Activated CD8-positive, alpha-beta memory T cell treated with anti-CD3 and anti-CD28 coated beads, Interleukin-2, amount 50 U/mL, for 48 hours (primary cell): ENCODE results near the gene PDXP.
"Not testable (repeated sequence)": the region's sequence is repeated elsewhere in the genome, so short reads cannot be mapped to it uniquely, and the experiment has no call there.

Experiments used
- DNase-seq: peaks from one replicate; pipeline ENCODE4 v3.0.0-alpha.2; 2020

PDXP gene

GRCh38 chr22:37650463-37651136 is 7.9 kb upstream of the PDXP start:
- no peak for DNase-seq

- no peak for DNase-seq
Observed at GRCh38 chr22:37654563-37655251, 3.8 kb upstream of the PDXP start.

DNA sequence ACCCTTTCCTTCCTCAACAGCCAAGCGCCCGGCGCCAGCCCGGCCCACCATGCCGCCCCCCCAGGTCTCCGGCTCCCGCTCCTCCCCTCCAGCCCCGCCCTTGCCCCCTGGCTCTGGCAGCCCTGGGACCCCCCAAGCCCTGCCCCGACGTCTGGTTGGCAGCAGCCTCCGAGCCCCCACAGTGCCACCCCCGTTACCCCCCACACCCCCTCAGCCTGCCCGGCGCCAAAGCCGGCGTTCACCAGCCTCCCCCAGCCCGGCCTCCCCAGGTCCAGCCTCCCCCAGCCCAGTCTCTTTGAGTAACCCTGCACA is 3.3 kb upstream of the PDXP start:
- no peak for DNase-seq

DNA sequence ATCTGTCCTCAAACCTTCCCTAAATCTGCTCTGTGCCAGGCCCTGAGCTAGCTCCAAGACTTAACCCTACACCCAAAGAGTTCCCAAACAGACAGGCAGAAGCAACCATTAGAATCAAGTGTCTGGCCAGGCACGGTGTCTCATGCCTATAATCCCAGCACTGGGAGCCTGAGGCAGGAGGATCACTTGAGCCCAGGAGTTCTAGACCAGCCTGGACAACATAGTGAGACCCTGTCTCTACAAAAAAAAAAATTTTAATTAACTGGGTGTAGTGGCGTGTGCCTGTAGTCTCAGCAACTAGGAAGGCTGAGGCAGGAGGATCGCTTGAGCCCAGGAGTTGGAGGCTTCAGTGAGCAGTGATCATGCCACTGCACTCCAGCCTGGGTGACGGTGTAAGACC is 1.9 kb upstream of the PDXP start:
- DNase-seq = not testable (repeated sequence)

DNA sequence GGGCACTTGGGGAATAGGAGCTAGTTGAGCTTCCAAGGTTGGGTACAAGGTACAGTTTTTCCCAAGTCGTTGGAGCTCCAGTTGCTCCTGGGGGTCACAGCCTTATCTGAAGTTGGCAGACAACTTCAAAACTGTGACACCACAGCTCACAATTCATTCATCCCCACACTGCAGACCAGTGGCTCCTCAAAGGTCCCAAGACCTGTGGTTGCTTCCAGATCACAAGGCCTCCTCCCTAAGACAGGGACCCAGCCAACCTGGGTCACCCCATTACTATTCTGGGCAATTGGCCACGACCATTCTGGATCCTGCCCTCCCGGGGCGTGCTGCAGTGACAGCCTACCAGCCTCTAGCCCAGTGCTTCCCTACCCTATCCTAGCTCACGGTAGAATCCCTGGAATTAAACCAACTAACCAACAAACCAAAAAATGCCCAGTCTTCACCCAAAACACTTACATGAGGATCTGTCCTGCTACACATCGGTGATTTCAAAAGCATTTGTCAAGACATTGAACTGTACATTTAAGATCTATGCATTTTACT is 862 bp upstream of the PDXP start:
- no peak for DNase-seq

DNA sequence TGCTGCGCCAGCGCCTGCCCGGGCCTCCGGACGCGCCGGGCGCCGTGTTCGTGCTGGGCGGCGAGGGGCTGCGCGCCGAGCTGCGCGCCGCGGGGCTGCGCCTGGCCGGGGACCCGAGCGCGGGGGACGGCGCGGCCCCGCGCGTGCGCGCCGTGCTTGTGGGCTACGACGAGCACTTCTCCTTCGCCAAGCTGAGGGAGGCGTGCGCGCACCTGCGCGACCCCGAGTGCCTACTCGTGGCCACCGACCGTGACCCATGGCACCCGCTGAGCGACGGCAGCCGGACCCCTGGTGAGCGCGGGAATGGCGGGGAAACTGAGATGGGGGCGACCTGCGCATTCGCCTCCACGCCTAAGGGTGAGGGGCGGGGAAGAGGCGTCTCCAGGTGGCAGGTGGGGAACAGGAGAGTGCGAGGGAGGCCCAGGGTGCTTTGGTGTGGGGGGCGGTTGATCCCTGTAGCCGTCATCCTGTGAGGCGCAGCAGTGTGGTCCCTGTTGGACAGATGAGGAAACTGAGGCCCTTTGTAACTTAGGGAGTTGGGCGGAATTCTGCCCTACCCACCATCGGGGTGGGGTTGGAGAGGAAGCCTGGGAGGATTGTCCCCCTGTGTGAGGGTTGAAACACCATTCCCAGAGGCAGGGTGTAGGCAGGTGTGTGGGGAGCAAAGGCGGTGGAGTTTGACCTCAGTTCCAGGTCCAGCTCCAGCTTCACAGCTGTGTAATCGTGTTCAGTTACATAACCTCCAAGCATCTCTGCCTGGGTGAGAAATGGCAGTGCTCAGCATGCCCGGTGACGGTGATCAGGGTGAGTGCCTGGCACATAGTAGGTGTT is 758 bp downstream of the PDXP start:
- no peak for DNase-seq

DNA sequence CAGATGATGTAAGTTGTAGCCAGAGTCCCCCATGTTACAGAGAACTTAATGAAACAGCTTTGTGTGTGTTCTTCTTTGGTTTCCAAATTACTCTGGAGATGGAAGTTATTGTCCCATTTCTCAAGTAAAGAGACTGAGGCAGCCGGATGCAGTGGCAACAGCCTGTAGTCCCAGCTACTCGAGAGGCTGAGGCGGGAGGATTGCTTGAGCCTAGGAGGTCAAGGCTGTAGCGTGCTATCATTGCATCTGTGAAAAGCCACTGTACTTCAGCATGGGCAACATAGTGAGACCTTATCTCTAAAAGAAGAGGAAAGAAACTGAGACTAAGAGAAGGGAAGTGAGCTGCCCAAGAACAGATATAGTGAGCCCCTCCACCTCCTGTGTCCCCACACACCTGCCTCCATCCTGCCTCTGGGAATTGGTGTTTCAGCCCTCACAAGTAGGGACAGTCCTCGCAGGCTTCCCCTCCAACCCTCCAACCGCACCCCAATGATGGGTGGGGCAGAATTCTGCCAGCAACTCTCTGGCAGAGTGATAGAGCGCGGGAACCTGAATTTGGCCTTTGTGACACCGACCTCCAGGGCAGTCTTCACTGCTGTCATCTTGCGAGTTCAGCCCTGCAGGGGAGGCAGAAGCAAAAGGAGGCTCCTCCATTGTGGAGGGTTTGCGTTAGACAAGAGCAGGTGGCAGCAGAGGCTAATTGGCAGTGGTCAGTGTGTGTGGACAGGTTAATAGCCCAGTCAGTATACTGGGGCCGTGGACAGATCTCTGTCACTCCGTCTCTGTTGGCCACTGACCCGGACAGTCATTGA is 1.6 kb downstream of the PDXP start:
- no peak for DNase-seq

DNA sequence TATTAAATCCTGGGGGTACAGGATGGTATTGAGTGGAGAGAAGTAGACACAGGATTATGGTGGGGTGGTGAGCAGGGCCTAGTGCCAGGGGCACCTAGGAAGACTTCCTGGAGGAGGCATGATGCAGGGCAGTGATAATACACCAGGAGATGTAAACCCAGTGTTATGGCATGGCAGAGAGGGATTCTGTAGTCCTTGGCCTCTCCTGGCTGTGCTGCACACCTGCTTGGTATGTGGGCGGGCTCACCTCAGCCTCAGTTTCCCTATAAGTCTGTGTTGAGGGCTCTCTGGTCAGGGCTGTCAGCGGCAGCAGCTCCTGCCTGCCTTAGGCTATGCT is 2.2 kb downstream of the PDXP start:
- DNase-seq = no peak

GRCh38 chr22:37661160-37661924 is 2.8 kb downstream of the PDXP start:
- DNase-seq = no peak

- no peak for DNase-seq
Observed at GRCh38 chr22:37662039-37662438, 3.5 kb downstream of the PDXP start.

DNA sequence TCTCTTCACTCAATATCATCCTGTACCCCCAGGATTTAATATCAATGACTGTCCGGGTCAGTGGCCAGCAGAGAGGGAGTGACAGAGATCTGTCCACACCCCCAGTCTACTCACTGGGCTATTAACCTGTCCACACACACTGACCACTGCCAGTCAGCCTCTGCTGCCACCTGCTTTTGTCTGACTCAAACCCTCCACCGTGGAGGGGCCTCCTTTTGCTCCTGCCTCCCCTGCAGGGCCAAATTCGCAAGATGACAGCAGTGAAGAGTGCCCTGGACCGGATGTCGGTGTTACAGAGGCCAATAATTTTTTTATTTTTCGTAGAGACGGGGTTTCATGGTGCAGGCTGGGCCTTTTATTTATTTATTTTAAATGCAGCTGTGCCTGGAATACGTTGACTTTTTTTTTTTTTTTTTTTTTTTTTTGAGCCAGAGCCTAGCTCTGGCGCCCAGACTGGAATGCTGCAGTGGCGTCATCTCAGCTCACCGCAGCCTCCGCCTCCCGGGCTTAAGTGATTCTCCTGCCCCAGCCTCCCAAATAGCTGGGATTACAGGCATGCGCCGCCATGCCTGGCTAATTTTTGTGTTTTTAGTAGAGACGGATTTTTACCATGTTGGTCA is 5.1 kb downstream of the PDXP start:
- no peak for DNase-seq

GRCh38 chr22:37664249-37665101 is 6.0 kb downstream of the PDXP start:
- DNase-seq = no peak

DNA sequence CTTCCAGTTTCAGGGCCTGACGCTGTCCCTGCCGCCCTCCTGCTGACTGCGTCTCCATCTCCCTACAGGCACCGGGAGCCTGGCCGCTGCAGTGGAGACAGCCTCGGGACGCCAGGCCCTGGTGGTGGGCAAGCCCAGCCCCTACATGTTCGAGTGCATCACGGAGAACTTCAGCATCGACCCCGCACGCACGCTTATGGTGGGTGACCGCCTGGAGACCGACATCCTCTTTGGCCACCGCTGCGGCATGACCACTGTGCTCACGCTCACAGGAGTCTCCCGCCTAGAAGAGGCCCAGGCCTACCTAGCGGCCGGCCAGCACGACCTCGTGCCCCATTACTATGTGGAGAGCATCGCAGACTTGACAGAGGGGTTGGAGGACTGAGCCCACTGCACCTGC is 7.0 kb downstream of the PDXP start:
- DNase-seq = no peak

GRCh38 chr22:37669586-37669985 is 11.1 kb downstream of the PDXP start:
- DNase-seq = no peak

DNA sequence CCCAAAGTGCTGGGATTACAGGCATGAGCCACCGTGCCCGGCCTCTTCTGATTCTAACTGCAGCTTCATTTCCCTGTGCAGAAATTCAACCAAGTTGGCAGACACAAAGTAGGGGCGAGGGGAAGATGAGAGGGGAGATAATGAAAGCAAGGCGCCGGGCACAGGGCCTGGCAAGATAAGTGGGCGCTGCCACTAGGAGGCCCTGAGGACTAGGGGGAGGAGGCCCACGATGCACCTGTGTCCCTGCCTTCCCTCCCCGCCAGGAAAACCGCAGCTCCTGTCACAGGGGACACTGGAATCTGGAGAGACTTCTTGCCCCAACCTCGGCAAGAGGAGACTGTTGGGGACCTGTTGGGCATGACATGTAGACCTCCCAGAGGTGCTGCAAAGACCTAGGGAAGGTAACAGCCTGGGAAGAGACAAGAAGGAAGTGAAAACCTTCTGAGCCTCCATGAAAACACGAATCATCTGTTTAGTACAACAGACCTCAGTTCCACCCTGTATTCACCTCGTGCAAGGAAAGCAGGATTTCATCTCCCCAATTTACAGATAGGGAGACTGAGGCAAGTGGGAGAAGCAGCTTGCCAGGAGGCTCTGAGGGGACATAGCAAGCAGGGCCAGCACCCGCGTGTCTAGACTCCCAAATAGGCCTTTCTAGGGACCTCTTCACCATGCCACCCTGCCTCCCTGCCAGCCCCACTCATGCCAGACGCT is 13.8 kb downstream of the PDXP start:
- no peak for DNase-seq

DNA sequence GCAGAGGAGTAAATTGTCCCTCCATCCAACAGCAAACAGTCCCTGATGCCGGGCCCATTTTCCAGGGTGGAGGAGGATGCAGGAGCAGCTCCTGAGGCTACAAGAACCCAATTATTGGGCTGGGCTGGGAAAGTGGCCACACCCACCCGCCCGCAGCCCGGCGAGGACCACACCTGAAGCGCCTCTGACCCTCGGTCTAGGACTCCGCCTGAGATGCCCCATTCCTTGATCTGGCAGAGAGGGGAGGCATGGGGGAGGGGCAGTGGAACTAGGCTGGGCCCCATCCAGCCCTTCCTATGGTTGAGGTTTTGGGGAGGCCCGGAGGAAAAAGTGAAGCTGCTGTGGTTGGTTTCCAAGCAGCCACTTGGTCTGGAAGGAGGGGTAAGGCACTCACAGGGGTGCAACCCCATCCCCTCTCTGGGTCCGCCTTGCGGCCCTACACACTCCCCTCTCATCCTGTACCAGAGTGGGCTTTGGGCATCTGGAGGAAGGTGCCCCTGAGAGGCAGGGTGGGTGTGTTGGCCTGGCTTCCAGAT is 14.5 kb downstream of the PDXP start:
- no peak for DNase-seq

DNA sequence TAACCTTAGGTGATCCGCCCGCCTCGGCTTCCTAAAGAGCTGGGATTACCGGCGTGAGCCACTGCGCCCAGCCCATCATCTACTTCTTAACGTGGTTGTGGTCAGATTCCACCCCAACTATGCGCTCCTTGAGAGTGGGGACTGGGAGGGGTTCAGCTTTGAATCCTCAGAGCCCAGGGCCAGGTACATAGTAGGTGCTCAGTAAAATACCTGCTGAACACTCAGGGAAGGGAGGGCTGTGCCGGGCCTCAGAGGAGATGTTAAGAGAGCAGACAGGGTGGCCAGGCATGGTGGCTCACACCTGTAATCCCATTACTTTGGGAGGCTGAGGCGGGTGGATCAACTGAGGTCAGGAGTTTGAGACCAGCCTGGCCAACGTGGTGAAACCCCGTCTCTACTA is 15.7 kb downstream of the PDXP start:
- DNase-seq = no peak

- DNase-seq = peak; percentile 84
Observed at GRCh38 chr22:37674951-37675929, 16.7 kb downstream of the PDXP start, which contains the start of gene LGALS1. LGALS1 (plus strand) TSS chr22:37675636; CDS start chr22:37675703, 67 bp downstream.
